ENCODE measurements around the gene PCDHA9.
"Not testable (repeated sequence)": the region's sequence is repeated elsewhere in the genome, so short reads cannot be mapped to it uniquely, and the experiment has no call there.

PCDHA9 gene, protein sequence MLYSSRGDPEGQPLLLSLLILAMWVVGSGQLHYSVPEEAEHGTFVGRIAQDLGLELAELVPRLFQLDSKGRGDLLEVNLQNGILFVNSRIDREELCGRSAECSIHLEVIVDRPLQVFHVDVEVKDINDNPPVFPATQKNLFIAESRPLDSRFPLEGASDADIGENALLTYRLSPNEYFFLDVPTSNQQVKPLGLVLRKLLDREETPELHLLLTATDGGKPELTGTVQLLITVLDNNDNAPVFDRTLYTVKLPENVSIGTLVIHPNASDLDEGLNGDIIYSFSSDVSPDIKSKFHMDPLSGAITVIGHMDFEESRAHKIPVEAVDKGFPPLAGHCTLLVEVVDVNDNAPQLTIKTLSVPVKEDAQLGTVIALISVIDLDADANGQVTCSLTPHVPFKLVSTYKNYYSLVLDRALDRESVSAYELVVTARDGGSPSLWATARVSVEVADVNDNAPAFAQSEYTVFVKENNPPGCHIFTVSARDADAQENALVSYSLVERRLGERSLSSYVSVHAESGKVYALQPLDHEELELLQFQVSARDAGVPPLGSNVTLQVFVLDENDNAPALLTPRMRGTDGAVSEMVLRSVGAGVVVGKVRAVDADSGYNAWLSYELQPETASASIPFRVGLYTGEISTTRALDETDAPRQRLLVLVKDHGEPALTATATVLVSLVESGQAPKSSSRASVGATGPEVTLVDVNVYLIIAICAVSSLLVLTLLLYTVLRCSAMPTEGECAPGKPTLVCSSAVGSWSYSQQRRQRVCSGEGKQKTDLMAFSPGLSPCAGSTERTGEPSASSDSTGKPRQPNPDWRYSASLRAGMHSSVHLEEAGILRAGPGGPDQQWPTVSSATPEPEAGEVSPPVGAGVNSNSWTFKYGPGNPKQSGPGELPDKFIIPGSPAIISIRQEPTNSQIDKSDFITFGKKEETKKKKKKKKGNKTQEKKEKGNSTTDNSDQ

GRCh38 chr5:140848139-140849102, at the start of gene PCDHA9:
Gene PCDHA9 (plus strand): TSS chr5:140848382. CDS start chr5:140848496, 114 bp downstream.
- DNase-seq = not testable (repeated sequence)

GRCh38 chr5:140800816-140801493, 47.2 kb upstream of the PCDHA9 start, which contains the start of gene PCDHA3:
Gene PCDHA3 (plus strand): TSS chr5:140801057.
- no peak for DNase-seq

DNA sequence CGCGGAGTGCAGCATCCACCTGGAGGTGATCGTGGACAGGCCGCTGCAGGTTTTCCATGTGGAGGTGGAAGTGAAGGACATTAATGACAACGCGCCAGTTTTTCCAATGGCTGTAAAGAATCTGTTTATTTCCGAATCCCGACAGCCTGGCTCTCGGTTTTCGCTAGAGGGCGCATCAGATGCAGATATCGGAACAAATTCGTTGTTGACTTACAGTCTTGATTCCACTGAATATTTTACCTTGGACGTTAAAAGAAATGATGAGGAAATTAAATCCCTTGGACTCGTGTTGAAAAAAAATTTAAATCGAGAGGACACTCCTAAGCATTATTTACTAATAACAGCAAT, 46.7 kb upstream of the PCDHA9 start:
- no peak for DNase-seq

DNA sequence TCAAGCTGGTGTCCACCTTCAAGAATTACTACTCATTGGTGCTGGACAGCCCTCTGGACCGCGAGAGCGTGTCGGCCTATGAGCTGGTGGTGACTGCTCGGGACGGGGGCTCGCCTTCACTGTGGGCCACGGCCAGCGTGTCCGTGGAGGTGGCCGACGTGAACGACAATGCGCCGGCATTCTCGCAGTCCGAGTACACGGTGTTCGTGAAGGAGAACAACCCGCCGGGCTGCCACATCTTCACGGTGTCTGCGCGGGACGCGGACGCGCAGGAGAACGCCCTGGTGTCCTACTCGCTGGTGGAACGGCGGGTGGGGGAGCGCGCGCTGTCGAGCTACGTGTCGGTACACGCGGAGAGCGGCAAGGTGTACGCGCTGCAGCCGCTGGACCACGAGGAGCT, 45.8 kb upstream of the PCDHA9 start:
- DNase-seq = not testable (repeated sequence)

GRCh38 chr5:140802781-140803271, 45.4 kb upstream of the PCDHA9 start:
- DNase-seq = no peak

GRCh38 chr5:140806834-140807775, 41.1 kb upstream of the PCDHA9 start, which contains the start of gene PCDHA4:
Gene PCDHA4 (plus strand): TSS chr5:140807068.
- DNase-seq = no peak

DNA sequence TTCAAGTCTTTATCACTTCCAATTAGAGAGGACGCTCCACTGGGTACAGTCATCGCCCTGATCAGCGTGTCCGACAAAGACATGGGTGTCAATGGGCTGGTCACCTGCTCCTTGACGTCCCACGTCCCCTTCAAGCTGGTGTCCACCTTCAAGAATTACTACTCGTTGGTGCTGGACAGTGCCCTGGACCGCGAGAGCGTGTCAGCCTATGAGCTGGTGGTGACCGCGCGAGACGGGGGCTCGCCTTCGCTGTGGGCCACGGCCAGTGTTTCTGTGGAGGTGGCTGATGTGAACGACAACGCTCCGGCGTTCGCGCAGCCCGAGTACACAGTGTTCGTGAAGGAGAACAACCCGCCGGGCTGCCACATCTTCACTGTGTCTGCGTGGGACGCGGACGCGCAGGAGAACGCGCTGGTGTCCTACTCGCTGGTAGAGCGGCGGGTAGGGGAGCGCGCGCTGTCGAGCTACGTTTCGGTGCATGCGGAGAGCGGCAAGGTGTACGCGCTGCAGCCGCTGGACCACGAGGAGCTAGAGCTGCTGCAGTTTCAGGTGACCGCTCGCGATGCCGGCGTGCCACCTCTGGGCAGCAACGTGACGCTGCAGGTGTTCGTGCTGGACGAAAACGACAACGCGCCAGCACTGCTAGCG, 39.8 kb upstream of the PCDHA9 start:
- not testable (repeated sequence) for DNase-seq

GRCh38 chr5:140808889-140809291, 39.3 kb upstream of the PCDHA9 start:
- no peak for DNase-seq

- no peak for DNase-seq
Observed at GRCh38 chr5:140821375-140822280, 26.6 kb upstream of the PCDHA9 start, which contains the start of gene PCDHA5. Gene PCDHA5 (plus strand): TSS chr5:140821613.

GRCh38 chr5:140822281-140822629, 25.9 kb upstream of the PCDHA9 start:
- DNase-seq = no peak

DNA sequence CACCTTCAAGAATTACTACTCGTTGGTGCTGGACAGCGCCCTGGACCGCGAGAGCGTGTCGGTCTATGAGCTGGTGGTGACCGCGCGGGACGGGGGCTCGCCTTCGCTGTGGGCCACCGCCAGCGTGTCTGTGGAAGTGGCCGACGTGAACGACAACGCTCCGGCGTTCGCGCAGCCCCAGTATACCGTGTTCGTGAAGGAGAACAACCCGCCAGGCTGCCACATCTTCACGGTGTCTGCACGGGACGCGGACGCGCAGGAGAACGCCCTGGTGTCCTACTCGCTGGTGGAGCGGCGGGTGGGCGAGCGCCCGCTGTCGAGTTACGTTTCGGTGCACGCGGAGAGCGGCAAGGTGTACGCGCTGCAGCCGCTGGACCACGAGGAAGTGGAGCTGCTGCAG, 25.2 kb upstream of the PCDHA9 start:
- not testable (repeated sequence) for DNase-seq

GRCh38 chr5:140823475-140823874, 24.7 kb upstream of the PCDHA9 start:
- DNase-seq = no peak

GRCh38 chr5:140827704-140828361, 20.3 kb upstream of the PCDHA9 start, which contains the start of gene PCDHA6:
Gene PCDHA6 (plus strand): TSS chr5:140827960. CDS start chr5:140828092, 132 bp downstream.
- no peak for DNase-seq

GRCh38 chr5:140828362-140828737, 19.8 kb upstream of the PCDHA9 start:
- no peak for DNase-seq

- DNase-seq = not testable (repeated sequence)
Observed at GRCh38 chr5:140829511-140830501, 18.4 kb upstream of the PCDHA9 start.

DNA sequence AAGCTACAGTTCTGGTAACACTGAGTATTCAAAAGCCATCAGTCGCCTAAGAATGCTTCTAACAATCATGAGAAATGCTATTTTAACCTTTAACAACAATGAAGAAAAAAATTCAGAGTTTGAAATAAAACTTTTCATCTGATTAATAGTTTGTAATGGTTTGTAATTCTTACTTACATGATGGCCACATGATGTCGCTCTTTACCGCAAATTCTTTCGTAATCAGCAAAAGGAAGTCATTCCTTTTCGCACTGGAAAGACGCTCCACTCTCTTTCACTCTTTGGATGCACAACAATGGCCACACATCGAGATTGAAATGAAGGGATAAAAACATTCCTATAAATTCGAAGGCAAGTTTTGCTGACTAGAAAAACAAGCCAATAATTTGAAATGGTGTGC, 14.2 kb upstream of the PCDHA9 start, which contains the start of gene PCDHA7:
TSS of gene PCDHA7 (plus strand) at position 277 of the 400 bp plus-strand sequence. CDS start at position 392, 115 bp downstream.
- DNase-seq = no peak
